GM12878 (cell line): Measurements from ENCODE around the gene S100A9. TPM values are rescaled to one million over a fixed set of nuclear protein-coding genes. Genes with fewer than 3 reads are reported as not detected.
"Not testable (repeated sequence)": the region's sequence is repeated elsewhere in the genome, so short reads cannot be mapped to it uniquely, and the experiment has no call there.

Experiments used
- ATAC-seq: fragments of 200-7000 bp; cut with Tn5 transposase; 3 replicates; pipeline ENCODE4 v1.9.1; 2020; ENCODE audit warnings: mild to moderate bottlenecking, moderate library complexity
- BruUV-seq: library from RNA; stranded (reverse); fragments of 400-500 nt; replicated peaks from 2 replicates; lab custom pipeline; 2021; lab: Mats Ljungman, UMichigan
- CTCF ChIA-PET: fragments of 300-600 bp; sonication (Branson Sonifier 250); formaldehyde crosslinking; extraction: SDS; loops from one replicate; lab custom pipeline; 2021; ENCODE audit warnings: inconsistent platforms; lab: Yijun Ruan, JAX
- POLR2A ChIA-PET: fragments of 350-600 bp; formaldehyde crosslinking; extraction: SDS; loops from one replicate; lab custom pipeline; 2021; ENCODE audit warnings: inconsistent platforms; lab: Charles Lee
- RAD21 ChIA-PET: fragments of 300-600 bp; sonication (Branson Sonifier 250); formaldehyde crosslinking; loops from one replicate; lab custom pipeline; 2023; ENCODE audit warnings: antibody characterized with exemption; ENCODE audit not compliant: unreplicated experiment; lab: Charles Lee
- SMC1A ChIA-PET: fragments of 300-600 bp; sonication (Branson Sonifier 250); formaldehyde crosslinking; loops from one replicate; lab custom pipeline; 2023; ENCODE audit not compliant: unreplicated experiment, uncharacterized antibody; lab: Charles Lee
- DNase-seq: peaks from one replicate; pipeline ENCODE4 v3.0.0-alpha.2; 2011; ENCODE audit warnings: low read depth, low spot score
- FAIRE-seq: peaks from 3 replicates; lab custom pipeline; 2011; peaks lifted over from hg19 to GRCh38; lab: Jason Lieb, UNC
- H2AFZ ChIP-seq: 2 replicates; pipeline ENCODE4 v1.6.0; 2011; ENCODE audit warnings: low read depth, low read length, control low read depth; ENCODE audit not compliant: control insufficient read depth
- H3K27ac ChIP-seq: 2 replicates; pipeline ENCODE4 v1.5.1; 2011; ENCODE audit warnings: control low read depth; ENCODE audit not compliant: control insufficient read depth, insufficient read depth
- H3K27me3 ChIP-seq, 2 experiments: replicated peaks in 1 of 2; 2 replicates each; pipeline versions ENCODE4 v1.6.0 to v1.6.1; 2011; ENCODE audit warnings: low read length in 1 of 2; ENCODE audit not compliant: control insufficient read depth in 2 of 2, insufficient read depth in 2 of 2
- H3K36me3 ChIP-seq, 2 experiments: 2 replicates each; pipeline ENCODE4 v1.5.1; 2011; ENCODE audit warnings: low read length in 1 of 2; ENCODE audit not compliant: control insufficient read depth in 2 of 2, insufficient read depth in 2 of 2
- H3K4me1 ChIP-seq: 2 replicates; pipeline ENCODE4 v1.6.1; 2011; ENCODE audit warnings: mild to moderate bottlenecking, low read length, moderate library complexity, mixed read lengths; ENCODE audit not compliant: control insufficient read depth, insufficient read depth
- H3K4me2 ChIP-seq: 2 replicates; pipeline ENCODE4 v1.6.0; 2011; ENCODE audit warnings: control low read depth; ENCODE audit not compliant: control insufficient read depth, insufficient read depth
- H3K4me3 ChIP-seq: fragments of 200-600 bp; sonication (generic); 2 replicates; pipeline ENCODE4 v1.5.1; 2016
- H3K79me2 ChIP-seq: 2 replicates; pipeline ENCODE4 v1.6.0; 2011; ENCODE audit warnings: low read length; ENCODE audit not compliant: control insufficient read depth, insufficient read depth
- H3K9ac ChIP-seq: 2 replicates; pipeline ENCODE4 v1.8.0; 2011; ENCODE audit warnings: low read length, control low read depth, mixed read lengths; ENCODE audit not compliant: control insufficient read depth, insufficient read depth
- H3K9me3 ChIP-seq: replicated peaks from 3 replicates; pipeline ENCODE4 v1.5.1; 2011; ENCODE audit warnings: mild to moderate bottlenecking, low read length; ENCODE audit not compliant: control insufficient read depth, insufficient read depth
- H4K20me1 ChIP-seq: 2 replicates; pipeline ENCODE4 v1.6.0; 2011; ENCODE audit not compliant: control insufficient read depth, insufficient read depth
- ATF7 ChIP-seq: fragments of 450-650 bp; IDR thresholded peaks from 2 replicates; pipeline ENCODE4 v1.6.1; 2016; ENCODE audit warnings: low read depth, mild to moderate bottlenecking
- CBX5 ChIP-seq: sonication (generic); IDR thresholded peaks from 2 replicates; pipeline ENCODE4 v1.6.1; 2016; ENCODE audit warnings: low read depth, moderate library complexity, mild to moderate bottlenecking, inconsistent platforms
- E2F4 ChIP-seq: IDR thresholded peaks from 2 replicates; pipeline ENCODE4 v1.6.1; 2012; ENCODE audit warnings: low read depth, low read length, improper control_type of control experiment
- GABPA ChIP-seq: IDR thresholded peaks from 2 replicates; pipeline ENCODE4 v1.6.1; 2014; ENCODE audit warnings: antibody characterized with exemption, low read depth, mild to moderate bottlenecking, inconsistent platforms
- HDAC6 ChIP-seq: fragments of 200-600 bp; sonication (generic); IDR thresholded peaks from one replicate; pipeline ENCODE4 v1.8.0; 2017; ENCODE audit warnings: antibody characterized with exemption; ENCODE audit not compliant: unreplicated experiment
- NFIC ChIP-seq: IDR thresholded peaks from 2 replicates; pipeline ENCODE4 v1.6.1; 2012; ENCODE audit warnings: low read depth, mild to moderate bottlenecking, inconsistent platforms, low read length, moderate library complexity
- NFXL1 ChIP-seq: fragments of 450-650 bp; IDR thresholded peaks from 2 replicates; pipeline ENCODE4 v1.6.1; 2017; ENCODE audit warnings: antibody characterized with exemption, mild to moderate bottlenecking, borderline replicate concordance
- NR2F1 ChIP-seq: fragments of 450-650 bp; conservative IDR thresholded peaks from 2 replicates; pipeline ENCODE4 v1.6.1; 2017; ENCODE audit warnings: mild to moderate bottlenecking
- POLR2AphosphoS5 ChIP-seq: IDR thresholded peaks from 2 replicates; pipeline ENCODE4 v1.6.1; 2011; ENCODE audit warnings: mild to moderate bottlenecking, low read length, inconsistent platforms
- RAD51 ChIP-seq: fragments of 450-650 bp; IDR thresholded peaks from 2 replicates; pipeline ENCODE4 v1.6.1; 2016; ENCODE audit warnings: moderate library complexity, mild to moderate bottlenecking, inconsistent platforms
- TCF7 ChIP-seq: IDR thresholded peaks from 2 replicates; pipeline ENCODE4 v1.6.1; 2014; ENCODE audit warnings: antibody characterized with exemption, borderline replicate concordance
- WRNIP1 ChIP-seq: IDR thresholded peaks from 2 replicates; pipeline ENCODE4 v1.6.1; 2011; ENCODE audit warnings: low read depth, low read length, improper control_type of control experiment, borderline replicate concordance
- WGBS: methylation state at CpG from one replicate; pipeline ENCODE4 v1.1.6; 2016; ENCODE audit warnings: low lambda C conversion rate; ENCODE audit not compliant: insufficient replicate concordance, insufficient coverage; ENCODE audit errors: missing lambda C conversion rate; 5-methylcytosine and 5-hydroxymethylcytosine counted together
- in situ Hi-C: fragments of 300-500 bp; cut with MboI; formaldehyde crosslinking; loops from 9 replicates; pipeline ENCODE4 v1.14.3; 2018; ENCODE audit warnings: mixed read lengths
- intact Hi-C: fragments of 100-400 bp; cut with micrococcal nuclease; formaldehyde crosslinking; loops from one replicate; pipeline ENCODE4 v1.14.2; 2022; ENCODE audit not compliant: unreplicated experiment
- polyA plus RNA-seq, 11 experiments: library from polyadenylated mRNA; depleted of rRNA in 4 of 11; unstranded in 6 of 11; stranded (reverse) in 5 of 11; fragments of >200 nt; fragmentation: Nextera tagmentation in 4 of 11; fragmentation: Illumina TruSeq in 1 of 11; extraction: Ambion mirVana in 4 of 11; extraction: Trizol in 1 of 11; gene quantifications; 1 replicate in 1 of 11; 2 replicates in 10 of 11; pipeline versions ENCODE4 v1.2.1 to v1.2.3, GENCODE V29; 2011 to 2016; ENCODE audit warnings: inconsistent platforms in 2 of 11, missing spikeins in 2 of 11, low read depth in 1 of 11
- total RNA-seq, 4 experiments: library from RNA; depleted of rRNA in 3 of 4; stranded (reverse); fragments of >200 nt in 3 of 4; fragmentation: Illumina TruSeq in 1 of 4; extraction: Trizol in 1 of 4; gene quantifications; 2 replicates each; pipeline versions ENCODE4 v1.2.1 to v1.2.3, GENCODE V29; 2013 to 2021

S100A9 gene
- total and polyA plus RNA-seq, 10 of the 15 experiments (the other 5 are each of a cell fraction or from before 2014, with no cell fraction given) = 0.22 to 1.7 (median 0.49) TPM; not detected in 3

- no peak for TF ChIP-seq WRNIP1
Observed at GRCh38 chr1:153346077-153346723, 11.5 kb upstream of the S100A9 start (continued).

GRCh38 chr1:153347049-153347448 lies 10.6 kb upstream of the S100A9 start:
- BruUV-seq, H3K4me3 ChIP-seq, H3K9me3 ChIP-seq, intact Hi-C loops, in situ Hi-C loops, H4K20me1 ChIP-seq, H3K27ac ChIP-seq, H2AFZ ChIP-seq, H3K9ac ChIP-seq, ATAC-seq, H3K4me2 ChIP-seq, DNase-seq, H3K36me3 ChIP-seq, H3K27me3 ChIP-seq, FAIRE-seq: not testable (repeated sequence)
- CTCF ChIA-PET = interaction anchor here (1.4 to 5.8 kb wide), 5 partner anchors 7 to 148 kb away, joined by 3 to 54 read pairs (median 5); no protein-coding TSS in a partner anchor
- H3K4me1 ChIP-seq = peaks cover 28% of the 10 kb centered on the region
- SMC1A ChIA-PET = interaction anchor here (1.3 to 1.9 kb wide), 9 partner anchors 10 to 226 kb away, joined by 3 to 12 read pairs (median 4); partner anchors contain the start of gene S100A6
- POLR2A ChIA-PET = interaction anchor here (0.5 to 2.6 kb wide), 3 partner anchors 10 to 114 kb away, joined by 3 to 10 read pairs (median 8); no protein-coding TSS in a partner anchor
- RAD21 ChIA-PET = interaction anchor here (0.7 to 2.4 kb wide), 7 partner anchors 10 to 219 kb away, joined by 3 to 12 read pairs (median 6); partner anchors contain the start of genes PGLYRP3, S100A2 and S100A9
- WGBS = 35% methylated on average over 14 of the region's 14 CpGs
- peaks cover 14% of the 10 kb centered on the region for H3K79me2 ChIP-seq

GRCh38 chr1:153347856-153348255 lies 9.8 kb upstream of the S100A9 start:
- ChIA-PET POLR2A (no interaction called here), CTCF (interaction anchor here (0.7 to 8.6 kb wide), 4 partner anchors 114 to 279 kb away, joined by 3 to 326 read pairs (median 4); partner anchors contain the start of gene S100A13)
- FAIRE-seq = no peak
- no peak for TF ChIP-seq E2F4
- no peak for TF ChIP-seq ATF7
- TF ChIP-seq NFXL1 = no peak
- TF ChIP-seq NFIC = no peak
- TF ChIP-seq RAD51 = no peak
- TF ChIP-seq TCF7 = no peak
- no peak for TF ChIP-seq HDAC6
- TF ChIP-seq POLR2AphosphoS5 = no peak
- TF ChIP-seq NR2F1 = no peak
- TF ChIP-seq CBX5 = no peak
- TF ChIP-seq GABPA = no peak

More at GRCh38 chr1:153347856-153348255, 9.8 kb upstream of the S100A9 start:
- no peak overlapping the region for H3K27ac ChIP-seq
- no peak overlapping the region for H3K9ac ChIP-seq
- H3K79me2 ChIP-seq = peaks cover 6% of the 10 kb centered on the region
- 54% methylated on average over 7 of the region's 7 CpGs for WGBS
- H4K20me1 ChIP-seq = no peaks in the 10 kb centered on the region
- no TSS peak for BruUV-seq
- no peak for ATAC-seq
- ChIA-PET SMC1A (interaction anchor here (1.2 kb wide), 1 partner anchor 147 kb away, joined by 4 read pairs; no protein-coding TSS in a partner anchor), RAD21 (interaction anchor here (1.2 to 8.4 kb wide), 2 partner anchors 56 to 147 kb away, joined by 7 to 94 read pairs; no protein-coding TSS in a partner anchor)
- no peaks in the 10 kb centered on the region for H3K27me3 ChIP-seq
- intact Hi-C loops = no loop called here
- H2AFZ ChIP-seq = no peak overlapping the region
- in situ Hi-C loops = no loop called here
- peaks cover 28% of the 10 kb centered on the region for H3K4me1 ChIP-seq
- DNase-seq = no peak
- no peak overlapping the region for H3K4me2 ChIP-seq
- no peaks in the 10 kb centered on the region for H3K9me3 ChIP-seq
- H3K36me3 ChIP-seq = no peaks in the 10 kb centered on the region
- H3K4me3 ChIP-seq = no peak overlapping the region
